AG04449 (cell line): Measurements from ENCODE around the gene SREK1IP1.

Experiments
- CTCF ChIA-PET: fragments of 350-600 bp; formaldehyde crosslinking; extraction: SDS; loops from one replicate; lab custom pipeline; 2021; ENCODE audit warnings: antibody characterized with exemption; lab: Yijun Ruan, JAX
- POLR2A ChIA-PET: fragments of 400-600, 350-600 bp; formaldehyde crosslinking; extraction: SDS; loops from one replicate; lab custom pipeline; 2020; ENCODE audit warnings: antibody characterized with exemption, inconsistent platforms; lab: Yijun Ruan, JAX
- DNase-seq: peaks from one replicate; pipeline ENCODE4 v3.0.0-alpha.2; 2010; ENCODE audit warnings: low read depth, low spot score
- H3K4me3 ChIP-seq: 2 replicates; pipeline ENCODE4 v1.5.1; 2011; ENCODE audit warnings: low read depth, mild to moderate bottlenecking, control low read depth, low read length
- TF ChIP-seq, protein P1 (sequence below): IDR thresholded peaks from one replicate; pipeline ENCODE4 v1.5.1; 2011; ENCODE audit warnings: mild to moderate bottlenecking, moderate library complexity, low read length, control low read depth, inconsistent platforms; ENCODE audit not compliant: insufficient read depth; ENCODE audit errors: missing control alignments

Gene SREK1IP1

GRCh38 chr5:64768358-64769312, at the start of gene SREK1IP1, which contains the start of gene CWC27:
Gene SREK1IP1, minus strand, starts transcription at chr5:64768691. Its CDS starts 174 bp downstream, at chr5:64768517.
Gene CWC27, plus strand, starts transcription at chr5:64768930. Its CDS starts 217 bp downstream, at chr5:64769147.
- ChIA-PET CTCF (interaction anchor here (0.9 to 12.9 kb wide), 10 partner anchors 8 to 712 kb away, joined by 3 to 96 read pairs (median 4); no protein-coding TSS in a partner anchor), POLR2A (no interaction called here)
- DNase-seq = peak; percentile 51
- peak within 1 kb of the TSS; percentile 92 for H3K4me3 ChIP-seq
- TF ChIP-seq, protein P1, sequence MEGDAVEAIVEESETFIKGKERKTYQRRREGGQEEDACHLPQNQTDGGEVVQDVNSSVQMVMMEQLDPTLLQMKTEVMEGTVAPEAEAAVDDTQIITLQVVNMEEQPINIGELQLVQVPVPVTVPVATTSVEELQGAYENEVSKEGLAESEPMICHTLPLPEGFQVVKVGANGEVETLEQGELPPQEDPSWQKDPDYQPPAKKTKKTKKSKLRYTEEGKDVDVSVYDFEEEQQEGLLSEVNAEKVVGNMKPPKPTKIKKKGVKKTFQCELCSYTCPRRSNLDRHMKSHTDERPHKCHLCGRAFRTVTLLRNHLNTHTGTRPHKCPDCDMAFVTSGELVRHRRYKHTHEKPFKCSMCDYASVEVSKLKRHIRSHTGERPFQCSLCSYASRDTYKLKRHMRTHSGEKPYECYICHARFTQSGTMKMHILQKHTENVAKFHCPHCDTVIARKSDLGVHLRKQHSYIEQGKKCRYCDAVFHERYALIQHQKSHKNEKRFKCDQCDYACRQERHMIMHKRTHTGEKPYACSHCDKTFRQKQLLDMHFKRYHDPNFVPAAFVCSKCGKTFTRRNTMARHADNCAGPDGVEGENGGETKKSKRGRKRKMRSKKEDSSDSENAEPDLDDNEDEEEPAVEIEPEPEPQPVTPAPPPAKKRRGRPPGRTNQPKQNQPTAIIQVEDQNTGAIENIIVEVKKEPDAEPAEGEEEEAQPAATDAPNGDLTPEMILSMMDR = peak; percentile 11

GRCh38 chr5:64818245-64818644, 49.8 kb upstream of the SREK1IP1 start:
- POLR2A ChIA-PET = no interaction called here
- no peak overlapping the region for H3K4me3 ChIP-seq
- no peak for DNase-seq
- CTCF ChIA-PET = no interaction called here
- TF ChIP-seq, protein P1 = no peak

GRCh38 chr5:64814073-64814472, 45.6 kb upstream of the SREK1IP1 start:
- TF ChIP-seq, protein P1 = no peak
- no peak for DNase-seq
- H3K4me3 ChIP-seq = no peak overlapping the region
- ChIA-PET CTCF (interaction anchor here (1.2 to 10.9 kb wide), 3 partner anchors 10 to 669 kb away, joined by 3 to 140 read pairs (median 3); partner anchors contain the start of gene ADAMTS6), POLR2A (interaction anchor here (0.8 kb wide), 1 partner anchor 449 kb away, joined by 6 read pairs; no protein-coding TSS in a partner anchor)

DNA sequence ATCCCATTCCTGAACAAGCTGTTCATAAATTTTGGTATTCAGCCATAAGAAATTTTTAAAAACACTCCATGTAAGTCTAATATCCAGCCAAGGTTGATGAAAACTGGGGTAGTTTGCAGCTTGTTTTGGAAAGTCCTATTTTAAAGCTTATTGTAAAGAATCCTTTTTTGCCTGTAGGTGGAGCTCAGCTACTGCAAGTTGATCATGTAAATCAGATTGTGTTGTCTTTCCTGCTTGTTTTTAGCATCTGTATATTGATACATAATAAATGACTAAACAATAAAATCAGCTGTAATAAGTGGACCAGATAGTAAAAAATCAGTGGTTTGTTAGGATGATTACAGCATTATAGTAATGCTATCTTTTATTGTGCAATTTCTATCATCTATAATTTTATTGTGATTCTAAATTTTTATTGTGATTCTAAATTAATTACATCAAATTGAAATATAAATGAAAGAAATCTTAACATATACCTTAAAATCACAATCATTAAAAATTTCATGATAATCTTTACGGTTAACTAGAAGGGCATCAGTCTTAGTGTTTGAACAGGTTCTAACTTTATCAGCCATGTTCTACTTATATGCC, 42.7 kb upstream of the SREK1IP1 start:
- peak; percentile 28 for DNase-seq
- ChIA-PET POLR2A (interaction anchor here (1.1 kb wide), 1 partner anchor 673 kb away, joined by 5 read pairs; no protein-coding TSS in a partner anchor), CTCF (interaction anchor here (0.7 to 10.9 kb wide), 33 partner anchors 9 to 832 kb away, joined by 3 to 140 read pairs (median 3); partner anchors contain the start of gene ADAMTS6)
- no peak overlapping the region for H3K4me3 ChIP-seq
- TF ChIP-seq, protein P1 = peak; percentile 47

DNA sequence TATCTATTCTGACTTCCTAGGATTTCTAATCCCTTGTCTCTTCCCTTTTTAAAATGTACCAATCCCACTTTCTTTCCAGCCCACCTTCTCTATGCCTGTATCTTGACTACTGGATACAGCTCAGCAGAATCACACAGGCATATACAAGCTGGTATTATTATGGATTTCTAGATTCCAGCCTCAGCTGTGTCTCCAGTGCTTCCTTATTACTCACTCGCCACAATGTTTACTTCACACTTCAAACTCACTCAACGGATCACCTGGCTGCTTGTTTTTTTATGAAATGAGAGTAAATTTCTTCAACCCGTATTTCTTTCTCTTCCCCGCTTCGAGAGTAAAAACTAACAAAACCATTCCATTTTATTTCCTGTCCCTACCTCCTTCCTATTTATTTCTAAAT, 39.0 kb upstream of the SREK1IP1 start:
- H3K4me3 ChIP-seq = no peak overlapping the region
- TF ChIP-seq, protein P1 = no peak
- CTCF ChIA-PET = interaction anchor here (1.1 to 10.9 kb wide), 4 partner anchors 24 to 781 kb away, joined by 3 to 140 read pairs (median 5); partner anchors contain the start of gene ADAMTS6
- POLR2A ChIA-PET = no interaction called here
- DNase-seq = no peak
